ENCODE measurements around the gene SLC9A6.

DNA sequence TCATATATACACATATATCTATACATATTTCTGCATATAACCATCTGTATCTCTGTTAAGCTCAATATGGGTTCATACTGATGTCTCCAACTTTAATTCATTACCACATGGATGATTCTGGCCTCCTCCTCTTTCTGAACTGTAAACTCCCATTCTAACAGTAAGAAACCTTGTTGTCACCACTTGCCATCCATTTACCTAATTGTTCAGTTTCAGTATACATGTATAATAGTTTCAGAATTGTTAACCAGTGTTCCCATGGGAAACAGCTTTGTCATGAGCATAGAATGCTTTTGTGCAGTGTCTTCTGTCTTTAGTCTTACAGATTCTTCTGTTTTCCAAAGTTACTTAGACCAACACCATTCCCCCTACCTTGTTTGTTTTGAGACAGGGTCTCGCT is 35.9 kb downstream of the SLC9A6 start:
- TF ChIP-seq ZNF70 (CRISPR knock-in tag; IDR thresholded peaks at IDR 0.05) (no peak), PPARA (CRISPR knock-in tag; IDR thresholded peaks at IDR 0.05; ENCODE audit: borderline replicate concordance) (no peak)

All from SK-N-SH treated with all-trans-retinoic acid at 6 μM for 48 hours (cell line).